HepG2 (cell line): ENCODE measurements around the gene CCDC61. TPM values are rescaled to one million over a fixed set of nuclear protein-coding genes. Genes with fewer than 3 reads are reported as not detected.
A peak's percentile ranks its signal among the peaks of the same experiment; 100 is the strongest.

Experiments used
- ATAC-seq: fragments of 200-7000 bp; cut with Tn5 transposase; 3 replicates; pipeline ENCODE4 v1.9.1; 2020; ENCODE audit warnings: mild to moderate bottlenecking, moderate library complexity
- Bru-seq: library from RNA; stranded (reverse); fragments of 400-500 nt; gene quantifications from one replicate; lab custom pipeline; 2021; lab: Mats Ljungman, UMichigan
- BruChase-seq, 2 experiments: library from RNA; stranded (reverse); fragments of 400-500 nt; gene quantifications; one replicate each; lab custom pipeline; 2021; lab: Mats Ljungman, UMichigan
- BruUV-seq: library from RNA; stranded (reverse); fragments of 400-500 nt; replicated peaks from 2 replicates; lab custom pipeline; 2021; lab: Mats Ljungman, UMichigan
- CTCF ChIA-PET: fragments of 300-600 bp; formaldehyde crosslinking; extraction: SDS; loops from one replicate; lab custom pipeline; 2021; ENCODE audit warnings: low total read pairs, inconsistent platforms, low intra/inter-chr PET ratio; lab: Yijun Ruan, JAX
- POLR2A ChIA-PET: fragments of 350-600 bp; sonication (Branson Sonifier 250); formaldehyde crosslinking; loops from one replicate; lab custom pipeline; 2020; ENCODE audit warnings: antibody characterized with exemption, inconsistent platforms; lab: Yijun Ruan, JAX
- DNase-seq: peaks from one replicate; pipeline ENCODE4 v3.0.0-alpha.2; 2015; ENCODE audit warnings: low spot score
- FAIRE-seq: peaks from 3 replicates; lab custom pipeline; 2011; peaks lifted over from hg19 to GRCh38; lab: Jason Lieb, UNC
- H2AFZ ChIP-seq: one replicate; pipeline ENCODE4 v1.6.1; 2011; ENCODE audit warnings: low read length, inconsistent platforms
- H3K27ac ChIP-seq: fragments of 300-600 bp; 3 replicates; pipeline ENCODE4 v1.8.0; 2011; ENCODE audit warnings: mixed run types, mild to moderate bottlenecking, mixed read lengths, low read length, inconsistent platforms; ENCODE audit not compliant: insufficient read depth; ENCODE audit errors: extremely low read length
- H3K27me3 ChIP-seq, 2 experiments: fragments of 200-600 bp in 1 of 2; 2 replicates in 1 of 2; 3 replicates in 1 of 2; pipeline versions ENCODE4 v1.6.0 to v1.8.0; 2011; ENCODE audit warnings: low read length in 2 of 2, mild to moderate bottlenecking in 2 of 2, moderate library complexity in 2 of 2, inconsistent platforms in 1 of 2; ENCODE audit not compliant: insufficient read depth in 2 of 2, control insufficient read depth in 1 of 2
- H3K36me3 ChIP-seq, 2 experiments: fragments of 200-600 bp in 1 of 2; replicated peaks in 1 of 2; 2 replicates in 1 of 2; 3 replicates in 1 of 2; pipeline versions ENCODE4 v1.5.1 to v1.8.0; 2011; ENCODE audit warnings: low read length in 2 of 2, inconsistent platforms in 1 of 2; ENCODE audit not compliant: insufficient read depth in 2 of 2, control insufficient read depth in 1 of 2
- H3K4me1 ChIP-seq: 2 replicates; pipeline ENCODE4 v1.5.1; 2012; ENCODE audit warnings: low read length, inconsistent platforms; ENCODE audit not compliant: insufficient read depth
- H3K4me2 ChIP-seq: 2 replicates; pipeline ENCODE4 v1.6.0; 2011; ENCODE audit warnings: low read depth, low read length, inconsistent platforms
- H3K4me3 ChIP-seq, 3 experiments: fragments of 200-600 bp in 1 of 3; sonication (generic), shearing (Covaris generic) in 1 of 3; replicated peaks in 1 of 3; 2 replicates each; pipeline ENCODE4 v1.5.1; 2011 to 2016; ENCODE audit warnings: low read length in 3 of 3, inconsistent platforms in 2 of 3, low read depth in 2 of 3, mild to moderate bottlenecking in 2 of 3, control low read depth in 1 of 3, mixed read lengths in 1 of 3; ENCODE audit not compliant: insufficient read depth in 1 of 3
- H3K79me2 ChIP-seq: one replicate; pipeline ENCODE4 v1.6.1; 2011; ENCODE audit warnings: low read length, inconsistent platforms; ENCODE audit not compliant: insufficient read depth
- H3K9ac ChIP-seq: 2 replicates; pipeline ENCODE4 v1.6.0; 2011; ENCODE audit warnings: mild to moderate bottlenecking, low read depth, low read length, inconsistent platforms; ENCODE audit not compliant: insufficient read depth
- H3K9me3 ChIP-seq: 2 replicates; pipeline ENCODE4 v1.5.1; 2012; ENCODE audit warnings: mild to moderate bottlenecking, low read length
- H4K20me1 ChIP-seq: 2 replicates; pipeline ENCODE4 v1.6.0; 2011; ENCODE audit warnings: inconsistent platforms, mild to moderate bottlenecking, low read length, moderate library complexity; ENCODE audit not compliant: insufficient read depth
- CENPT ChIP-seq: sonication (generic); formaldehyde crosslinking; IDR thresholded peaks from 2 replicates; pipeline ENCODE4 v1.8.0; 2022; ENCODE audit warnings: low read depth, mild to moderate bottlenecking, moderate library complexity, missing genetic modification reagents
- ELF3 ChIP-seq: IDR thresholded peaks from 2 replicates; pipeline ENCODE4 v1.6.1; 2016; ENCODE audit warnings: missing genetic modification reagents, missing compliant biosample characterization
- JUN ChIP-seq: sonication (generic); formaldehyde crosslinking; IDR thresholded peaks from 2 replicates; pipeline ENCODE4 v1.4.0; 2020; ENCODE audit warnings: mild to moderate bottlenecking, missing genetic modification reagents
- KDM2A ChIP-seq: sonication (generic); formaldehyde crosslinking; IDR thresholded peaks from 2 replicates; pipeline ENCODE4 v1.4.0; 2020; ENCODE audit warnings: low read depth, missing genetic modification reagents, borderline replicate concordance
- MED13 ChIP-seq: sonication (generic); formaldehyde crosslinking; IDR thresholded peaks from 2 replicates; pipeline ENCODE4 v1.5.0; 2020; ENCODE audit warnings: missing genetic modification reagents
- PITX1 ChIP-seq: sonication (generic); formaldehyde crosslinking; IDR thresholded peaks from 2 replicates; pipeline ENCODE4 v1.5.1; 2020; ENCODE audit warnings: mild to moderate bottlenecking, missing genetic modification reagents
- ZNF180 ChIP-seq: sonication (generic); formaldehyde crosslinking; IDR thresholded peaks from 2 replicates; pipeline ENCODE4 v1.4.0; 2020; ENCODE audit warnings: low read depth, missing genetic modification reagents, borderline replicate concordance
- ZNF282 ChIP-seq: fragments of 450-650 bp; IDR thresholded peaks from 2 replicates; pipeline ENCODE4 v1.6.1; 2018; ENCODE audit not compliant: partially characterized antibody
- ZNF547 ChIP-seq: sonication (generic); formaldehyde crosslinking; IDR thresholded peaks from 2 replicates; pipeline ENCODE4 v1.5.1; 2020; ENCODE audit warnings: mild to moderate bottlenecking, missing genetic modification reagents
- ZNF570 ChIP-seq: sonication (generic); formaldehyde crosslinking; IDR thresholded peaks from 2 replicates; pipeline ENCODE4 v1.4.0; 2020; ENCODE audit warnings: mild to moderate bottlenecking, missing genetic modification reagents, borderline replicate concordance
- ZNF670 ChIP-seq: sonication (generic); formaldehyde crosslinking; IDR thresholded peaks from 2 replicates; pipeline ENCODE4 v1.8.0; 2022; ENCODE audit warnings: mild to moderate bottlenecking, missing genetic modification reagents, borderline replicate concordance
- ZSCAN29 ChIP-seq: sonication (generic); formaldehyde crosslinking; conservative IDR thresholded peaks from 2 replicates; pipeline ENCODE4 v1.4.0; 2020; ENCODE audit warnings: mild to moderate bottlenecking, missing genetic modification reagents
- ZSCAN9 ChIP-seq: IDR thresholded peaks from 2 replicates; pipeline ENCODE4 v1.6.1; 2016; ENCODE audit warnings: borderline replicate concordance
- WGBS: methylation state at CpG from one replicate; pipeline ENCODE4 v1.1.6; 2017; ENCODE audit warnings: low lambda C conversion rate; 5-methylcytosine and 5-hydroxymethylcytosine counted together
- in situ Hi-C: cut with HindIII; loops from 2 replicates; pipeline ENCODE4 v1.10.0; 2017; ENCODE audit warnings: low pct_unique_long_range_greater_than_20kb; ENCODE audit not compliant: extremely low pct_ligation_motif_present
- intact Hi-C: fragments of 100-400 bp; cut with micrococcal nuclease; formaldehyde crosslinking; loops from one replicate; pipeline ENCODE4 v1.10.0; 2022; ENCODE audit not compliant: unreplicated experiment
- long read RNA-seq, 2 experiments: library from RNA in 1 of 2; library from polyadenylated mRNA in 1 of 2; stranded (forward) in 1 of 2; unstranded in 1 of 2; transcript quantifications; one replicate each; pipeline ENCODE4 v2.0.0, GENCODE V29; 2019 to 2022
- polyA minus RNA-seq, 3 experiments: library from RNA; depleted of rRNA, polyadenylated mRNA; stranded (reverse); fragments of >200 nt; gene quantifications; 2 replicates each; pipeline ENCODE4 v1.2.3, GENCODE V29; 2011; ENCODE audit warnings: low replicate concordance in 1 of 3
- polyA plus RNA-seq, 8 experiments: library from polyadenylated mRNA; depleted of rRNA in 3 of 8; stranded (reverse) in 7 of 8; unstranded in 1 of 8; fragments of >200 nt; fragmentation: Illumina TruSeq in 4 of 8; extraction: Trizol in 4 of 8; gene quantifications; 2 replicates each; pipeline versions ENCODE4 v1.2.1 to v1.2.3, GENCODE V29; 2011 to 2016; ENCODE audit warnings: low read depth in 4 of 8, missing spikeins in 1 of 8, mixed read lengths in 1 of 8; ENCODE audit not compliant: insufficient read depth in 1 of 8
- total RNA-seq, 5 experiments: library from RNA; depleted of rRNA; stranded (reverse); fragments of >200 nt; fragmentation: Illumina TruSeq; extraction: Trizol; gene quantifications; 2 replicates each; pipeline ENCODE4 v1.2.3, GENCODE V29; 2016; ENCODE audit warnings: low read depth in 1 of 5
- TF ChIP-seq, protein P1 (sequence below): sonication (generic); formaldehyde crosslinking; IDR thresholded peaks from 2 replicates; pipeline ENCODE4 v1.5.0; 2020; ENCODE audit warnings: missing genetic modification reagents

Gene CCDC61, protein sequence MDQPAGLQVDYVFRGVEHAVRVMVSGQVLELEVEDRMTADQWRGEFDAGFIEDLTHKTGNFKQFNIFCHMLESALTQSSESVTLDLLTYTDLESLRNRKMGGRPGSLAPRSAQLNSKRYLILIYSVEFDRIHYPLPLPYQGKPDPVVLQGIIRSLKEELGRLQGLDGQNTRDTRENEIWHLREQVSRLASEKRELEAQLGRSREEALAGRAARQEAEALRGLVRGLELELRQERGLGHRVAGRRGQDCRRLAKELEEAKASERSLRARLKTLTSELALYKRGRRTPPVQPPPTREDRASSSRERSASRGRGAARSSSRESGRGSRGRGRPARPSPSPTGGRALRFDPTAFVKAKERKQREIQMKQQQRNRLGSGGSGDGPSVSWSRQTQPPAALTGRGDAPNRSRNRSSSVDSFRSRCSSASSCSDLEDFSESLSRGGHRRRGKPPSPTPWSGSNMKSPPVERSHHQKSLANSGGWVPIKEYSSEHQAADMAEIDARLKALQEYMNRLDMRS
- total RNA-seq (2016; rRNA removed; fragmentation: Illumina TruSeq; extraction: Trizol) (3.3 and 4.2 TPM in 2 replicates), polyA plus RNA-seq (2011; rRNA removed) (4.9 and 6.0 TPM in 2 replicates), polyA minus RNA-seq (2011; rRNA and poly(A)+ RNA removed; ENCODE audit: low replicate concordance) (4.8 and 6.4 TPM in 2 replicates), Bru-seq, nascent RNA (percentile 42 among the genes with signal in this experiment), BruChase-seq, experiment 1, labeled RNA remaining after a 6-hour chase (percentile 38 among the genes with signal in this experiment), BruChase-seq, experiment 2, labeled RNA remaining after a 2-hour chase (percentile 43 among the genes with signal in this experiment)
- total RNA-seq (2016; cell fraction: cytosol; rRNA removed; fragmentation: Illumina TruSeq; extraction: Trizol; ENCODE audit: low read depth), result 0.53 and 0.71 TPM in 2 replicates
- total RNA-seq (2016; cell fraction: insoluble cytoplasmic fraction; rRNA removed; fragmentation: Illumina TruSeq; extraction: Trizol), result 2.2 and 3.8 TPM in 2 replicates
- 0.74 and 1.1 TPM in 2 replicates for total RNA-seq (2016; cell fraction: membrane; rRNA removed; fragmentation: Illumina TruSeq; extraction: Trizol)
- 4.0 and 4.2 TPM in 2 replicates for total RNA-seq (2016; cell fraction: nucleus; rRNA removed; fragmentation: Illumina TruSeq; extraction: Trizol)
- polyA plus RNA-seq (2011; cell fraction: cytosol; rRNA removed), result 3.1 and 4.4 TPM in 2 replicates
- polyA plus RNA-seq (2011; cell fraction: nucleus; rRNA removed), result 22.6 and 26.0 TPM in 2 replicates
- polyA plus RNA-seq (2012), result 4.4 and 5.7 TPM in 2 replicates
- polyA plus RNA-seq (2016; cell fraction: cytosol; fragmentation: Illumina TruSeq; extraction: Trizol; ENCODE audit: low read depth), result 0.61 and 0.75 TPM in 2 replicates
- 4.7 and 5.4 TPM in 2 replicates for polyA plus RNA-seq (2016; cell fraction: insoluble cytoplasmic fraction; fragmentation: Illumina TruSeq; extraction: Trizol; ENCODE audit: low read depth)
- 0.81 and 1.2 TPM in 2 replicates for polyA plus RNA-seq (2016; cell fraction: membrane; fragmentation: Illumina TruSeq; extraction: Trizol; ENCODE audit: low read depth)
- polyA plus RNA-seq (2016; cell fraction: nucleus; fragmentation: Illumina TruSeq; extraction: Trizol; ENCODE audit: insufficient read depth, low read depth), result 12.9 and 13.8 TPM in 2 replicates
- polyA minus RNA-seq (2011; cell fraction: cytosol; rRNA and poly(A)+ RNA removed), result 1.9 and 2.6 TPM in 2 replicates
- 8.2 and 9.9 TPM in 2 replicates for polyA minus RNA-seq (2011; cell fraction: nucleus; rRNA and poly(A)+ RNA removed)
- long read RNA-seq, experiment 1, partial matches to known transcripts, result 0 of 1 reads
- long read RNA-seq, experiment 1, other reads (novel, unspliced or antisense), result 1 of 1 reads
- long read RNA-seq, experiment 2, partial matches to known transcripts, result 6 of 8 reads
- long read RNA-seq, experiment 2, other reads (novel, unspliced or antisense), result 2 of 8 reads

DNA sequence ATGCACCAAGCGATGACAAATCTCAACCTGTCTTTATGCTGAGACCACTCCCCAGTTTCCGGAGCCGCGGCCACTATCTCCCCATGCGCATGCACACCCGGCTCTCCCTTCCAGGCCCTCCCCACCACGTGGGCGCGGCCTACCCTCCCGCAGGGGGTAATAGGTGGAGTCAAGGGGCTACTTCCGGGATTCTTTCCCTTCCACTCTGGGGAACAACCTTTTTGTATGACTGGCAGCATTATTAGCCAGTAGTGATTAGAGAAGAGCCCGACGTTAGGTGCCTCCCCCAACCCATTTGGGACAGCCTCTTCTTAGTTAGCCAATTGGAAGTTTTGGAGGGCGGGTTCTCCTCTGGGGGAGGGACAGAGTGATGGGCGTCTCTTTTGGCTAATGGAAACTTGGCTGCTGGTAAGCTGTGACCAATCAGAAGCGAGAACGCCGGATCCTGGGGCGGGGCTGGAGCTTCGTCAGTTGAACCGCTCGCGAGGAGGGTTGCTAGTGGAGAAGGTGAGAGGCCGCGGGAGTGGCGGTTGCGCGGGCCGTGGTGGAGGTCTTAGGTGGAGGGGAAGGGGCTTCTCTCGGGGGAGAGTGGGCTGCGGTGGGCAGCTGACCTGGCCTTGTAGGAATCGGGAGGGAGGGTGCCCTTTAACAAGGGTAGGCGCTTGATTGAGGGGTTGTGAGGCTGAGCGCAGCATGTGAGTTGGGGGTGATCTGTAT is at the start of gene CCDC61:
CCDC61 (plus strand) TSS at position 470 of the 717 bp plus-strand sequence. CDS start 7,552 bp downstream, outside the sequence.
- intact Hi-C loops, result loop anchor here (10.0 kb wide), 1 partner anchor 70 kb away; no protein-coding TSS in a partner anchor
- ATAC-seq (peak; percentile 97), FAIRE-seq (peak; percentile 99), DNase-seq (peak; percentile 99)
- peaks cover 10% of the 10 kb centered on the region for H3K79me2 ChIP-seq
- H3K36me3 ChIP-seq, result 0 out of 5 replicates have a peak, but pooled peaks cover 0 to 1% of the 10 kb centered on the region in 2 experiments
- peak within 1 kb of the TSS; percentile 88 for H3K4me2 ChIP-seq
- peak within 1 kb of the TSS; percentile 84 for H3K9ac ChIP-seq
- H3K9me3 ChIP-seq, result no peaks in the 10 kb centered on the region
- POLR2A ChIA-PET, result interaction anchor here (0.6 to 1.6 kb wide), 13 partner anchors 12 to 666 kb away, joined by 3 to 11 read pairs (median 4); partner anchors contain the start of genes DACT3, MYPOP and SYMPK
- 0 out of 5 replicates have a peak, but pooled peaks cover 0 to 6% of the 10 kb centered on the region in 2 experiments for H3K27me3 ChIP-seq
- H3K4me3 ChIP-seq, result peak within 1 kb of the TSS; percentile 69 to 83 (median 82)
- no peaks in the 10 kb centered on the region for H4K20me1 ChIP-seq
- H3K4me1 ChIP-seq, result peaks cover 12% of the 10 kb centered on the region; the same call in 1 of the 2 replicates
- H3K27ac ChIP-seq, result peak within 1 kb of the TSS; percentile 43
- CTCF ChIA-PET, result no interaction called here
- 1% methylated on average over 28 of the region's 34 CpGs for WGBS
- H2AFZ ChIP-seq, result peak within 1 kb of the TSS; percentile 64
- BruUV-seq, result no TSS peak
- in situ Hi-C loops, result no loop called here
- TF ChIP-seq ZNF180 (CRISPR knock-in tag), result no peak
- no peak for TF ChIP-seq PITX1
- no peak for TF ChIP-seq ZSCAN29 (CRISPR knock-in tag)
- no peak for TF ChIP-seq ZSCAN9
- peak; percentile 48 for TF ChIP-seq KDM2A (CRISPR knock-in tag)
- TF ChIP-seq CENPT (CRISPR knock-in tag), result no peak
- 0 out of 2 replicates have a peak, but pooled peaks have one; percentile 25 for TF ChIP-seq ZNF547 (CRISPR knock-in tag)
- TF ChIP-seq ZNF570 (CRISPR knock-in tag), result no peak
- no peak for TF ChIP-seq JUN (CRISPR knock-in tag)
- no peak for TF ChIP-seq ZNF670
- no peak for TF ChIP-seq ZNF282
- TF ChIP-seq MED13 (CRISPR knock-in tag), result no peak
- TF ChIP-seq, protein P1, sequence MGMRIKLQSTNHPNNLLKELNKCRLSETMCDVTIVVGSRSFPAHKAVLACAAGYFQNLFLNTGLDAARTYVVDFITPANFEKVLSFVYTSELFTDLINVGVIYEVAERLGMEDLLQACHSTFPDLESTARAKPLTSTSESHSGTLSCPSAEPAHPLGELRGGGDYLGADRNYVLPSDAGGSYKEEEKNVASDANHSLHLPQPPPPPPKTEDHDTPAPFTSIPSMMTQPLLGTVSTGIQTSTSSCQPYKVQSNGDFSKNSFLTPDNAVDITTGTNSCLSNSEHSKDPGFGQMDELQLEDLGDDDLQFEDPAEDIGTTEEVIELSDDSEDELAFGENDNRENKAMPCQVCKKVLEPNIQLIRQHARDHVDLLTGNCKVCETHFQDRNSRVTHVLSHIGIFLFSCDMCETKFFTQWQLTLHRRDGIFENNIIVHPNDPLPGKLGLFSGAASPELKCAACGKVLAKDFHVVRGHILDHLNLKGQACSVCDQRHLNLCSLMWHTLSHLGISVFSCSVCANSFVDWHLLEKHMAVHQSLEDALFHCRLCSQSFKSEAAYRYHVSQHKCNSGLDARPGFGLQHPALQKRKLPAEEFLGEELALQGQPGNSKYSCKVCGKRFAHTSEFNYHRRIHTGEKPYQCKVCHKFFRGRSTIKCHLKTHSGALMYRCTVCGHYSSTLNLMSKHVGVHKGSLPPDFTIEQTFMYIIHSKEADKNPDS, result no peak
- peak; percentile 64; the same call in 1 of the 2 replicates for TF ChIP-seq ELF3 (CRISPR knock-in tag)
